Fibroblast of lung (primary cell): ENCODE results near the gene ST8SIA6. TPM values are rescaled to one million over a fixed set of nuclear protein-coding genes. Genes with fewer than 3 reads are reported as not detected.

ENCODE experiments used
- DNase-seq, 2 donors: peaks; one replicate each; pipeline versions ENCODE4 v3.0.0 to v3.0.0-alpha.2; 2010; ENCODE audit warnings: low read depth in 2 of 2
- H2AFZ ChIP-seq: 2 replicates; pipeline ENCODE4 v1.5.1; 2012; ENCODE audit warnings: low read length, control low read depth, inconsistent platforms
- H3K27ac ChIP-seq: 2 replicates; pipeline ENCODE4 v1.5.1; 2011; ENCODE audit warnings: low read length, control low read depth; ENCODE audit not compliant: insufficient read depth
- H3K27me3 ChIP-seq: 2 replicates; pipeline ENCODE4 v1.5.1; 2011; ENCODE audit warnings: mild to moderate bottlenecking, low read length; ENCODE audit not compliant: control insufficient read depth, insufficient read depth
- H3K36me3 ChIP-seq: 2 replicates; pipeline ENCODE4 v1.5.1; 2011; ENCODE audit warnings: low read length; ENCODE audit not compliant: control insufficient read depth, insufficient read depth
- H3K4me1 ChIP-seq: 2 replicates; pipeline ENCODE4 v1.5.1; 2011; ENCODE audit warnings: low read length; ENCODE audit not compliant: control insufficient read depth, insufficient read depth; ENCODE audit errors: extremely low read depth
- H3K4me2 ChIP-seq: 2 replicates; pipeline ENCODE4 v1.5.1; 2011; ENCODE audit warnings: low read length, control low read depth; ENCODE audit not compliant: insufficient read depth; ENCODE audit errors: extremely low read depth
- H3K4me3 ChIP-seq, 4 experiments: fragments of 200-600 bp in 1 of 4; sonication (generic) in 1 of 4; replicated peaks in 1 of 4; 2 replicates each; pipeline ENCODE4 v1.5.1; 2011 to 2016; ENCODE audit warnings: low read length in 4 of 4, low read depth in 3 of 4, mild to moderate bottlenecking in 3 of 4, control low read depth in 2 of 4, inconsistent platforms in 1 of 4, mixed read lengths in 1 of 4; ENCODE audit not compliant: insufficient read depth in 1 of 4; ENCODE audit errors: control extremely low read depth in 1 of 4
- H3K79me2 ChIP-seq: 2 replicates; pipeline ENCODE4 v1.5.1; 2012; ENCODE audit warnings: mild to moderate bottlenecking, low read length, inconsistent platforms; ENCODE audit not compliant: control insufficient read depth, insufficient read depth
- H3K9ac ChIP-seq: 2 replicates; pipeline ENCODE4 v1.5.1; 2011; ENCODE audit warnings: mild to moderate bottlenecking, low read length, control low read depth; ENCODE audit not compliant: insufficient read depth
- H3K9me3 ChIP-seq: 2 replicates; pipeline ENCODE4 v1.5.1; 2012; ENCODE audit warnings: low read depth, low read length; ENCODE audit not compliant: control insufficient read depth, insufficient read depth
- H4K20me1 ChIP-seq: 2 replicates; pipeline ENCODE4 v1.5.1; 2011; ENCODE audit warnings: low read length; ENCODE audit not compliant: control insufficient read depth, insufficient read depth; ENCODE audit errors: extremely low read depth
- EZH2 ChIP-seq: IDR thresholded peaks from 2 replicates; pipeline ENCODE4 v1.5.1; 2012; ENCODE audit warnings: low read length, control low read depth, mild to moderate bottlenecking; ENCODE audit errors: missing control alignments
- polyA plus RNA-seq, 2 donors: library from polyadenylated mRNA; depleted of rRNA in 1 of 2; stranded (reverse) in 1 of 2; unstranded in 1 of 2; fragments of >200 nt; gene quantifications; 2 replicates each; pipeline ENCODE4 v1.2.1, GENCODE V29; 2011 to 2012; ENCODE audit warnings: missing spikeins in 1 of 2
- total RNA-seq: library from RNA; depleted of rRNA; stranded (reverse); fragments of >200 nt; gene quantifications from 2 replicates; pipeline ENCODE4 v1.2.1, GENCODE V29; 2014
- TF ChIP-seq, protein P1 (sequence below), 2 donors: IDR thresholded peaks in 1 of 2; conservative IDR thresholded peaks in 1 of 2; 1 replicate in 1 of 2; 2 replicates in 1 of 2; pipeline ENCODE4 v1.5.1; 2011 to 2012; ENCODE audit warnings: low read length in 2 of 2, control low read depth in 1 of 2, inconsistent platforms in 1 of 2, low read depth in 1 of 2, mild to moderate bottlenecking in 1 of 2

Gene ST8SIA6
- total and polyA plus RNA-seq, 2 donors (not counting 1 experiment from before 2014, with no cell fraction given): under 0.01 to 0.05 TPM

DNA sequence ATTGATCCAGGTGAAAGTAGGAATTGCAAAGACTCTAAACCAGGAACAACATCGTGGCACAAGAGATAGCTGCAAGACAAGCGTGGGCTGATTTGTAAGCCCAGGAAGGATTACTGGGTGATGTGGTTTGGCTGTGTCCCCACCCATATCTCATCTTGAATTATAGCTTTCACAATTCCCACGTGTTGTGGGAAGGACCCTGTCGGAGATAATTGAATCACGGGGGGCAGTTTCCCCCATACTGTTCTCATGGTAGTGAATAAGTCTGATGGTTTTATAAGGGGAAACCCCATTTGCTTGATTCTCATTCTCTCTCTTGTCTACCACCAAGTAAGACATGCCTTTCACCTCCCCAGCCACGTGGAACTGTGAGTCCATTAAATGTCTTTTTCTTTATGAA, 59.5 kb downstream of the ST8SIA6 start:
- Histone ChIP-seq H4K20me1 (no peaks in the 10 kb centered on the region), H3K27me3 (peaks cover 18% of the 10 kb centered on the region), H3K9ac (no peak overlapping the region), H3K9me3 (no peaks in the 10 kb centered on the region), H3K79me2 (no peaks in the 10 kb centered on the region), H3K4me1 (no peaks in the 10 kb centered on the region), H2AFZ (no peak overlapping the region), H3K4me3 (no peak overlapping the region), H3K36me3 (no peaks in the 10 kb centered on the region), H3K4me2 (no peak overlapping the region), H3K27ac (no peak overlapping the region)
- no peak for DNase-seq
- TF ChIP-seq EZH2: no peak
- TF ChIP-seq, protein P1, sequence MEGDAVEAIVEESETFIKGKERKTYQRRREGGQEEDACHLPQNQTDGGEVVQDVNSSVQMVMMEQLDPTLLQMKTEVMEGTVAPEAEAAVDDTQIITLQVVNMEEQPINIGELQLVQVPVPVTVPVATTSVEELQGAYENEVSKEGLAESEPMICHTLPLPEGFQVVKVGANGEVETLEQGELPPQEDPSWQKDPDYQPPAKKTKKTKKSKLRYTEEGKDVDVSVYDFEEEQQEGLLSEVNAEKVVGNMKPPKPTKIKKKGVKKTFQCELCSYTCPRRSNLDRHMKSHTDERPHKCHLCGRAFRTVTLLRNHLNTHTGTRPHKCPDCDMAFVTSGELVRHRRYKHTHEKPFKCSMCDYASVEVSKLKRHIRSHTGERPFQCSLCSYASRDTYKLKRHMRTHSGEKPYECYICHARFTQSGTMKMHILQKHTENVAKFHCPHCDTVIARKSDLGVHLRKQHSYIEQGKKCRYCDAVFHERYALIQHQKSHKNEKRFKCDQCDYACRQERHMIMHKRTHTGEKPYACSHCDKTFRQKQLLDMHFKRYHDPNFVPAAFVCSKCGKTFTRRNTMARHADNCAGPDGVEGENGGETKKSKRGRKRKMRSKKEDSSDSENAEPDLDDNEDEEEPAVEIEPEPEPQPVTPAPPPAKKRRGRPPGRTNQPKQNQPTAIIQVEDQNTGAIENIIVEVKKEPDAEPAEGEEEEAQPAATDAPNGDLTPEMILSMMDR (conservative IDR thresholded peaks at IDR 0.05 in 1 of 2, IDR thresholded peaks at IDR 0.05 in 1 of 2; ENCODE audit: low read depth in 1 of 2, low read length in 2 of 2): no peak

DNA sequence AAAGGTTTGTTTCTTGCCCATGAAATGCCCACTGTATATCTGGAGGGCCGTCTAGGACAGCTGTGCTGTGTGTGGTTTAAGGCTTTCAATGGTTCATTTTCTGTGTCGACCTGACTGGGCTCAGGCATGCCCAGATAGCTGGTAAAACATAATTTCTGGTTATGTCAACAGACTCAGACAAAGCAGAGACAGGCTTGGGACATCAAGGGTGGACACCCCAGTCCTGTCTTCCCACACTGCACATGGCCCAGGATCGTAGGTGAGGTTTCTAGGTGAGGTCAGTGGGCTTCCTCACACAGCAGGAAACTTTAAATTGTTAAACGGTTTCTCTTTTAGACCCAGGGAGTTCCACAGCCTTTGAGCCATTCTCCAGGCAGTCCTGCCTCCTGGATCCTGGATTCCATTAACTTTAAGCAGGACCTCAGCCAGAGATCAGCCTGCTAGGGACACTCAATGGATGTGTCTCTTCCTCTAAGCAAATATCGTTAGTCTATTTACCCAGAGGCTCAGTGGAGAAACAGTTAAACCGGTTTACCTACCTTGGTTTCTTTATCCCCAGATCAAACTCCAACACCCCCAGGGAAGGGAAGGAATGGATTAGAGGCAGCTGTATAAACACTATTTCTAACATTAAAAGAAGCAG, 66.4 kb downstream of the ST8SIA6 start:
- no peaks in the 10 kb centered on the region for H3K9me3 ChIP-seq
- no peak overlapping the region for H3K4me3 ChIP-seq
- no peaks in the 10 kb centered on the region for H3K36me3 ChIP-seq
- H3K4me2 ChIP-seq: no peak overlapping the region
- H3K27me3 ChIP-seq: peaks cover 4% of the 10 kb centered on the region
- H3K9ac ChIP-seq: no peak overlapping the region
- no peak for DNase-seq
- no peak overlapping the region for H2AFZ ChIP-seq
- no peak overlapping the region for H3K27ac ChIP-seq
- TF ChIP-seq, protein P1 (conservative IDR thresholded peaks at IDR 0.05 in 1 of 2, IDR thresholded peaks at IDR 0.05 in 1 of 2; ENCODE audit: low read depth in 1 of 2, low read length in 2 of 2): no peak
- no peak for TF ChIP-seq EZH2
- no peaks in the 10 kb centered on the region for H3K79me2 ChIP-seq
- no peaks in the 10 kb centered on the region for H3K4me1 ChIP-seq
- H4K20me1 ChIP-seq: no peaks in the 10 kb centered on the region

DNA sequence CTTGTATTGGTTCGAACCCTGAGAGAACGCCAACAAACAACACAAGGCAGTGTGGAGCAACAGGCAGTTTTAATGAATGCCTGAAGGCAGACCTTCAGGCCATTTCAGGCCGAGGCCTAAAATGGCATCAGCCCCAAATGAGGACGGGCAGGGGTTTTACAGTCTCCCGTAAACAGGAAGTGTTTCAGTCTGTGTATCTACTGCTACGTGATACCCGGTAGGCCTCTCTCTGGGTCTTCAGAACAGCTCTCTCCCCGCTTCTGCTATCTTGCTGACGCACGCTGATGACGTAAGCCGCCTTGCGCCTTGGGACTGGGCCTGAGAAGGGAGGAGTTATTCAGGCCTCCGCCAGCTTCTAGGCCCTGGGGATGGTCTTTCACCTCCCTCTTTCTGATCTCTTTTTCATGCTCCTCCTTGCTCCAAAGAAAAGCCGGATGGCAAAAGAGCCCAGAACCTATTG, 67.7 kb downstream of the ST8SIA6 start:
- TF ChIP-seq, protein P1 (conservative IDR thresholded peaks at IDR 0.05 in 1 of 2, IDR thresholded peaks at IDR 0.05 in 1 of 2; ENCODE audit: low read depth in 1 of 2, low read length in 2 of 2): no peak
- no peak for TF ChIP-seq EZH2
- Histone ChIP-seq H3K79me2 (no peaks in the 10 kb centered on the region), H3K9me3 (no peaks in the 10 kb centered on the region), H3K36me3 (no peaks in the 10 kb centered on the region), H3K27ac (no peak overlapping the region), H3K4me2 (no peak overlapping the region), H3K4me3 (no peak overlapping the region), H2AFZ (no peak overlapping the region), H3K4me1 (no peaks in the 10 kb centered on the region), H4K20me1 (no peaks in the 10 kb centered on the region), H3K9ac (no peak overlapping the region), H3K27me3 (no peaks in the 10 kb centered on the region)
- peak; percentile 6 to 15 for DNase-seq
